ENCODE data around the gene LEAP2.

GRCh38 chr5:132883261-132883834, 9.9 kb downstream of the LEAP2 start:
- TF ChIP-seq POLR2AphosphoS5 (IDR thresholded peaks at IDR 0.05) (peak in 1 of 3 donors; percentile 46), POLR2A (IDR thresholded peaks at IDR 0.05) (no peak), CTCF (IDR thresholded peaks at IDR 0.05 in 8 of 11, conservative IDR thresholded peaks at IDR 0.05 in 3 of 11) (peak in 10 of 11 experiments; percentile 38 to 81 (median 62))
